H9 (cell line): ENCODE data around the gene CMSS1. TPM values are rescaled to one million over a fixed set of nuclear protein-coding genes. Genes with fewer than 3 reads are reported as not detected.

ENCODE experiments used
- DNase-seq: peaks from one replicate; pipeline ENCODE4 v3.0.0-alpha.2; 2017
- H2AFZ ChIP-seq: one replicate; pipeline ENCODE4 v1.6.1; 2013; ENCODE audit warnings: mild to moderate bottlenecking, low read length, control low read depth, moderate library complexity
- H2AK5ac ChIP-seq: 2 replicates; pipeline ENCODE4 v1.6.1; 2013; ENCODE audit warnings: low read length, control low read depth, mixed read lengths; ENCODE audit not compliant: insufficient read length
- H2BK120ac ChIP-seq: one replicate; pipeline ENCODE4 v1.6.1; 2013; ENCODE audit warnings: low read depth, mild to moderate bottlenecking, low read length, control low read depth, inconsistent platforms; ENCODE audit not compliant: poor library complexity, severe bottlenecking
- H2BK12ac ChIP-seq: 2 replicates; pipeline ENCODE4 v1.6.1; 2013; ENCODE audit warnings: low read length, control low read depth, mixed read lengths, low read depth; ENCODE audit not compliant: insufficient read length
- H2BK15ac ChIP-seq: 2 replicates; pipeline ENCODE4 v1.6.1; 2013; ENCODE audit warnings: low read depth, low read length, control low read depth
- H2BK20ac ChIP-seq: one replicate; pipeline ENCODE4 v1.6.1; 2013; ENCODE audit warnings: low read depth, mild to moderate bottlenecking, low read length, control low read depth, inconsistent platforms; ENCODE audit not compliant: poor library complexity, severe bottlenecking
- H2BK5ac ChIP-seq: 2 replicates; pipeline ENCODE4 v1.6.1; 2013; ENCODE audit warnings: low read length, control low read depth, mixed read lengths; ENCODE audit not compliant: insufficient read length
- H3K14ac ChIP-seq: 2 replicates; pipeline ENCODE4 v1.6.1; 2013; ENCODE audit warnings: low read length, control low read depth; ENCODE audit not compliant: insufficient read depth
- H3K18ac ChIP-seq: 2 replicates; pipeline ENCODE4 v1.6.1; 2013; ENCODE audit warnings: low read depth, mild to moderate bottlenecking, mixed read lengths, low read length, control low read depth; ENCODE audit not compliant: insufficient read length
- H3K23ac ChIP-seq: 2 replicates; pipeline ENCODE4 v1.6.1; 2013; ENCODE audit warnings: low read length, control low read depth, mixed read lengths, low read depth; ENCODE audit not compliant: insufficient read length
- H3K23me2 ChIP-seq: 2 replicates; pipeline ENCODE4 v1.6.1; 2013; ENCODE audit warnings: low read depth, mild to moderate bottlenecking, mixed read lengths, low read length, control low read depth; ENCODE audit not compliant: insufficient read length, poor library complexity, severe bottlenecking
- H3K27ac ChIP-seq: 2 replicates; pipeline ENCODE4 v1.5.1; 2013; ENCODE audit warnings: low read length, control low read depth, mixed read lengths, low read depth; ENCODE audit not compliant: insufficient read length
- H3K27me3 ChIP-seq: 2 replicates; pipeline ENCODE4 v1.6.1; 2013; ENCODE audit warnings: low read length, control low read depth, inconsistent platforms; ENCODE audit not compliant: insufficient read depth
- H3K4ac ChIP-seq: 2 replicates; pipeline ENCODE4 v1.6.1; 2013; ENCODE audit warnings: low read depth, mild to moderate bottlenecking, control low read depth, inconsistent platforms, low read length, moderate library complexity
- H3K4me1 ChIP-seq: 2 replicates; pipeline ENCODE4 v1.6.1; 2013; ENCODE audit warnings: low read length, control low read depth, inconsistent platforms; ENCODE audit not compliant: insufficient read depth
- H3K4me2 ChIP-seq: 2 replicates; pipeline ENCODE4 v1.6.1; 2013; ENCODE audit warnings: low read length, control low read depth, mixed read lengths; ENCODE audit not compliant: insufficient read length, insufficient read depth
- H3K56ac ChIP-seq: 2 replicates; pipeline ENCODE4 v1.6.1; 2013; ENCODE audit warnings: low read depth, mild to moderate bottlenecking, mixed read lengths, low read length, control low read depth; ENCODE audit not compliant: insufficient read length
- H3K79me1 ChIP-seq: 2 replicates; pipeline ENCODE4 v1.6.1; 2013; ENCODE audit warnings: low read depth, mild to moderate bottlenecking, moderate library complexity, low read length, control low read depth, inconsistent platforms; ENCODE audit not compliant: insufficient read depth, poor library complexity, severe bottlenecking
- H3K79me2 ChIP-seq: 2 replicates; pipeline ENCODE4 v1.6.1; 2013; ENCODE audit warnings: low read length, control low read depth, inconsistent platforms; ENCODE audit not compliant: insufficient read depth
- H3K9ac ChIP-seq: 2 replicates; pipeline ENCODE4 v1.6.1; 2013; ENCODE audit warnings: low read length, control low read depth, mixed read lengths; ENCODE audit not compliant: insufficient read length; ENCODE audit errors: extremely low read depth
- H3K9me3 ChIP-seq: one replicate; pipeline ENCODE4 v1.6.1; 2013; ENCODE audit warnings: low read depth, low read length, inconsistent platforms; ENCODE audit not compliant: control insufficient read depth
- H3T11ph ChIP-seq: one replicate; pipeline ENCODE4 v1.6.1; 2013; ENCODE audit warnings: mild to moderate bottlenecking, low read length, control low read depth, inconsistent platforms
- H4K20me1 ChIP-seq: one replicate; pipeline ENCODE4 v1.6.1; 2013; ENCODE audit not compliant: control insufficient read depth, insufficient read length, insufficient read depth
- H4K5ac ChIP-seq: 2 replicates; pipeline ENCODE4 v1.6.1; 2013; ENCODE audit warnings: low read depth, mild to moderate bottlenecking, mixed read lengths, low read length, control low read depth; ENCODE audit not compliant: insufficient read length
- H4K8ac ChIP-seq: replicated peaks from 2 replicates; pipeline ENCODE4 v1.6.1; 2013; ENCODE audit warnings: low read length, control low read depth, mixed read lengths, low read depth; ENCODE audit not compliant: insufficient read length
- H4K91ac ChIP-seq: 2 replicates; pipeline ENCODE4 v1.6.1; 2013; ENCODE audit warnings: low read depth, mild to moderate bottlenecking, moderate library complexity, mixed read lengths, low read length, control low read depth; ENCODE audit not compliant: insufficient read length
- H3K27ac Mint-ChIP-seq, 3 experiments: 2 replicates in 2 of 3; 3 replicates in 1 of 3; pipeline ENCODE4 v1.8.0; 2020 to 2021; ENCODE audit warnings: mixed read lengths in 3 of 3, mild to moderate bottlenecking in 1 of 3, moderate library complexity in 1 of 3
- H3K27me3 Mint-ChIP-seq: 2 replicates; pipeline ENCODE4 v1.8.0; 2021; ENCODE audit warnings: low read depth, mild to moderate bottlenecking, moderate library complexity, mixed read lengths
- H3K36me3 Mint-ChIP-seq, 3 experiments: 2 replicates in 2 of 3; 3 replicates in 1 of 3; pipeline ENCODE4 v1.8.0; 2020 to 2021; ENCODE audit warnings: low read depth in 3 of 3, mixed read lengths in 3 of 3; ENCODE audit not compliant: insufficient read depth in 1 of 3
- H3K4me1 Mint-ChIP-seq, 2 experiments: 2 replicates each; pipeline ENCODE4 v1.8.0; 2020; ENCODE audit warnings: mixed read lengths in 2 of 2
- H3K4me3 Mint-ChIP-seq, 2 experiments: 2 replicates in 1 of 2; 3 replicates in 1 of 2; pipeline ENCODE4 v1.8.0; 2020 to 2021; ENCODE audit warnings: mild to moderate bottlenecking in 2 of 2, mixed read lengths in 2 of 2, moderate library complexity in 1 of 2
- H3K9me3 Mint-ChIP-seq, 2 experiments: 2 replicates in 1 of 2; 3 replicates in 1 of 2; pipeline ENCODE4 v1.8.0; 2020; ENCODE audit warnings: mild to moderate bottlenecking in 2 of 2, mixed read lengths in 2 of 2, moderate library complexity in 1 of 2
- total RNA-seq: library from RNA; stranded (reverse); gene quantifications from 2 replicates; pipeline ENCODE4 v1.2.1, GENCODE V29; 2021
- TF ChIP-seq, protein P1 (sequence below): fragments of 200-600 bp; sonication (generic); conservative IDR thresholded peaks from 3 replicates; pipeline ENCODE4 v1.8.0; 2021; ENCODE audit warnings: antibody characterized with exemption, mild to moderate bottlenecking

The CMSS1 gene
- total RNA-seq, 1 experiment from 2014 or later = 61.8 TPM

- Histone ChIP-seq H3K23me2 (no peaks in the 10 kb centered on the region), H2BK120ac (no peak overlapping the region), H3T11ph (no peak overlapping the region), H3K56ac (no peak overlapping the region), H2BK20ac (no peak overlapping the region), H2BK5ac (no peak overlapping the region), H3K4me2 (no peak overlapping the region), H2AFZ (no peak overlapping the region), H2BK12ac (no peak overlapping the region), H4K20me1 (no peaks in the 10 kb centered on the region), H3K9ac (no peak overlapping the region), H3K18ac (no peak overlapping the region), H4K8ac (no peak overlapping the region), H3K27ac (no peak overlapping the region), H4K91ac (no peak overlapping the region), H3K79me2 (no peaks in the 10 kb centered on the region), H3K23ac (no peak overlapping the region), H3K4ac (no peak overlapping the region), H3K9me3 (no peaks in the 10 kb centered on the region), H3K79me1 (no peaks in the 10 kb centered on the region), H2BK15ac (no peak overlapping the region), H3K27me3 (no peaks in the 10 kb centered on the region), H3K14ac (no peak overlapping the region), H3K4me1 (peaks cover 6% of the 10 kb centered on the region; the same call in 1 of the 2 replicates), H2AK5ac (no peak overlapping the region), H4K5ac (no peak overlapping the region)
- Mint-ChIP-seq H3K4me3 (no peak overlapping the region), H3K27ac (peak overlapping the region in 1 of 3 experiments; percentile 6; a peak in 1 of 7 replicates), H3K36me3 (no peaks in the 10 kb centered on the region), H3K9me3 (no peaks in the 10 kb centered on the region), H3K27me3 (no peaks in the 10 kb centered on the region), H3K4me1 (peaks cover 28 to 34% of the 10 kb centered on the region in 2 experiments)
- TF ChIP-seq, protein P1, sequence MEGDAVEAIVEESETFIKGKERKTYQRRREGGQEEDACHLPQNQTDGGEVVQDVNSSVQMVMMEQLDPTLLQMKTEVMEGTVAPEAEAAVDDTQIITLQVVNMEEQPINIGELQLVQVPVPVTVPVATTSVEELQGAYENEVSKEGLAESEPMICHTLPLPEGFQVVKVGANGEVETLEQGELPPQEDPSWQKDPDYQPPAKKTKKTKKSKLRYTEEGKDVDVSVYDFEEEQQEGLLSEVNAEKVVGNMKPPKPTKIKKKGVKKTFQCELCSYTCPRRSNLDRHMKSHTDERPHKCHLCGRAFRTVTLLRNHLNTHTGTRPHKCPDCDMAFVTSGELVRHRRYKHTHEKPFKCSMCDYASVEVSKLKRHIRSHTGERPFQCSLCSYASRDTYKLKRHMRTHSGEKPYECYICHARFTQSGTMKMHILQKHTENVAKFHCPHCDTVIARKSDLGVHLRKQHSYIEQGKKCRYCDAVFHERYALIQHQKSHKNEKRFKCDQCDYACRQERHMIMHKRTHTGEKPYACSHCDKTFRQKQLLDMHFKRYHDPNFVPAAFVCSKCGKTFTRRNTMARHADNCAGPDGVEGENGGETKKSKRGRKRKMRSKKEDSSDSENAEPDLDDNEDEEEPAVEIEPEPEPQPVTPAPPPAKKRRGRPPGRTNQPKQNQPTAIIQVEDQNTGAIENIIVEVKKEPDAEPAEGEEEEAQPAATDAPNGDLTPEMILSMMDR = no peak
- DNase-seq = no peak
Measured at GRCh38 chr3:100087198-100087597, 269.5 kb downstream of the CMSS1 start.
